GM18520 (cell line): ENCODE measurements around the gene KRT86.
"Not testable (repeated sequence)": the region's sequence is repeated elsewhere in the genome, so short reads cannot be mapped to it uniquely, and the experiment has no call there.

ENCODE experiments used
- ATAC-seq: cut with Tn5 transposase; IDR thresholded peaks from one replicate; pipeline ENCODE4 v1.9.1; 2021; ENCODE audit not compliant: unreplicated experiment

KRT86 gene

GRCh38 chr12:52238916-52239646 lies 35.4 kb upstream of the KRT86 start:
- ATAC-seq, result no peak

GRCh38 chr12:52239767-52240166 lies 34.7 kb upstream of the KRT86 start:
- ATAC-seq, result no peak

- not testable (repeated sequence) for ATAC-seq
These were observed 34.2 kb upstream of the KRT86 start for GRCh38 chr12:52240247-52240646.

- ATAC-seq, result no peak
These were observed 33.1 kb upstream of the KRT86 start for GRCh38 chr12:52241205-52241842.

GRCh38 chr12:52242442-52243258 lies 31.8 kb upstream of the KRT86 start:
- ATAC-seq, result no peak

- ATAC-seq, result no peak
These were observed 31.1 kb upstream of the KRT86 start for GRCh38 chr12:52243259-52243855.

GRCh38 chr12:52243856-52244614 lies 30.4 kb upstream of the KRT86 start:
- peak; percentile 75 for ATAC-seq

GRCh38 chr12:52244615-52244994 lies 29.8 kb upstream of the KRT86 start:
- ATAC-seq, result no peak

- ATAC-seq, result no peak
These were observed 29.0 kb upstream of the KRT86 start for GRCh38 chr12:52245259-52245961.

GRCh38 chr12:52245962-52246569 lies 28.4 kb upstream of the KRT86 start:
- no peak for ATAC-seq

GRCh38 chr12:52246720-52247621 lies 27.5 kb upstream of the KRT86 start:
- no peak for ATAC-seq

- ATAC-seq, result no peak
These were observed 26.6 kb upstream of the KRT86 start for GRCh38 chr12:52247622-52248540.

- ATAC-seq, result no peak
These were observed 25.6 kb upstream of the KRT86 start for GRCh38 chr12:52248541-52249461.

GRCh38 chr12:52249511-52250047 lies 24.9 kb upstream of the KRT86 start:
- no peak for ATAC-seq

- ATAC-seq, result no peak
These were observed 24.1 kb upstream of the KRT86 start for GRCh38 chr12:52250048-52250990.
